Measurements from ENCODE around the gene PYY. TPM values are rescaled to one million over a fixed set of nuclear protein-coding genes. Genes with fewer than 3 reads are reported as not detected.
"Not testable (repeated sequence)": the region's sequence is repeated elsewhere in the genome, so short reads cannot be mapped to it uniquely, and the experiment has no call there.

PYY gene
- polyA plus RNA-seq = not detected

DNA sequence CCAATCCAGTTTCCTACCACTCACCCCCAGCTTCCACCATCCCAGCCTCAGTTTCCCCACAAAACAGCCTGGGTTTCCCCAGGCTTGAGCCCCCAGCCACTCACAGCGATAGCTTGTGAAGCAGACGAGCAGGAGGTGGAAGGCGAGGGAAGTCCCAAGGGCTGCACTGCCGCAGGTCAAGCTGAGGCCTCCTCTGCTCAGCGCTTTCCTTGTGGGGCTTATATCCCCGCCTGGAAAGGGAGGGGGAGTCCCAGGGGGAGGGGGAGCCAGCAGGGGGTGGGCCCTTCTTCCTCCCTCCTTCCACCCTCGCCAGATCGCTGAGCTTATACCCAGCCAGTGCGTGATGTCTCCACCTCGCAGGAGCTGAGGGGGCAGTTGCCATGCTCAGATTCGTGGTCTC is at the start of gene PYY:
TSS of gene PYY (minus strand) at position 195 of the 400 bp plus-strand sequence. CDS start 457 bp downstream, outside the sequence.
- Mint-ChIP-seq H3K4me3 (peak within 1 kb of the TSS in 3 of 5 donors; percentile 53 to 66 (median 53)), H3K36me3 (no peaks in the 10 kb centered on the region), H3K27ac (no peak within 1 kb of the TSS), H3K9me3 (no peaks in the 10 kb centered on the region), H3K27me3 (ENCODE audit: low read depth in 3 of 3) (peaks cover 9 to 16% (median 14%) of the 10 kb centered on the region in 3 donors), H3K4me1 (no peaks in the 10 kb centered on the region)
- no peak for DNase-seq

- Mint-ChIP-seq H3K9me3 (no peaks in the 10 kb centered on the region), H3K4me1 (peaks cover 13% of the 10 kb centered on the region in 2 donors), H3K27me3 (ENCODE audit: low read depth in 3 of 3) (peaks cover 7 to 13% (median 10%) of the 10 kb centered on the region in 3 donors), H3K36me3 (no peaks in the 10 kb centered on the region), H3K4me3 (no peak overlapping the region), H3K27ac (no peak overlapping the region)
- no peak for DNase-seq
These were observed 48.6 kb upstream of the PYY start for GRCh38 chr17:44002141-44002848.

GRCh38 chr17:44001461-44001920 is 47.8 kb upstream of the PYY start:
- Mint-ChIP-seq H3K9me3 (no peaks in the 10 kb centered on the region), H3K4me1 (peaks cover 6 to 8% of the 10 kb centered on the region in 2 donors), H3K4me3 (no peak overlapping the region), H3K27ac (no peak overlapping the region), H3K36me3 (no peaks in the 10 kb centered on the region), H3K27me3 (ENCODE audit: low read depth in 3 of 3) (peaks cover 8 to 15% (median 10%) of the 10 kb centered on the region in 3 donors)
- DNase-seq = no peak

GRCh38 chr17:44000871-44001460 is 47.2 kb upstream of the PYY start:
- no peak for DNase-seq
- H3K36me3 Mint-ChIP-seq = no peaks in the 10 kb centered on the region
- peaks cover 1 to 2% of the 10 kb centered on the region in 2 donors for H3K4me1 Mint-ChIP-seq
- H3K27ac Mint-ChIP-seq = no peak overlapping the region
- peaks cover 8 to 12% (median 11%) of the 10 kb centered on the region in 3 donors for H3K27me3 Mint-ChIP-seq (ENCODE audit: low read depth in 3 of 3)
- no peak overlapping the region for H3K4me3 Mint-ChIP-seq
- no peaks in the 10 kb centered on the region for H3K9me3 Mint-ChIP-seq

DNA sequence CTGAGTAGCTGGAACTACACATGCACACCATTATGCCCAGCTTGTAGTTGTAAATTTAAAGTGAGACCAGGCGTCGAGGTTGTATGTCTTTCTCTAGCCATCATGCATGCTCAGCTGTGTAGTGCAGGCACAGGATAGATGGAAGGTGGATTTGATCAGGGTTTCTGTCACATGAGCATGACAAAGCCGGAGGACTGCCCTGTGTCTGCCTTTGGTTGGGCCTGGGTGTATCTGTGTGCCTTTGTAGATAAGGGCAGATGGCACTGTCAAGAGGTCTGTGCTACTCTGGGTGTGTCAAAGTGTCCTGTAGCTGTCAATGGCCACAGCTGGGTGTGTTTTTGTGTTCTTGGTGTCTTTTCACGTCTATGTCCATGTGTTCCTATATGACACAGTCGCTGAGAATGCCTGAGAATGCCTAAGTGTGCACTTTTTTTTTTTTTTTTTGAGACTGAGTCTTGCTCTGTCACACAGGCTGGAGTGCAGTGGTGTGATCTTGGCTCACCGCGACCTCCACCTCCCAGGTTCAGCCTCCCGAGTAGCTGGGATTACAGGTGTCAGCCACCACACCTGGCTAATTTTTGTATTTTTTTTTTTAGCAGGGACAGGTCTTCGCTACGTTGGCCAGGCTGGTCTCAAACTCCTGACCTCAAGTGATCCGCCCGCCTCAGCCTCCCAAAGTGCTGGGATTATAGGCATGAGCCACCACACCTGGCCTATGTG is 46.6 kb upstream of the PYY start:
- Mint-ChIP-seq H3K27me3 (ENCODE audit: low read depth in 3 of 3) (peaks cover 10 to 13% (median 11%) of the 10 kb centered on the region in 3 donors), H3K36me3 (no peaks in the 10 kb centered on the region), H3K4me3 (no peak overlapping the region), H3K4me1 (peaks cover 0 to 2% of the 10 kb centered on the region in 2 donors), H3K9me3 (no peaks in the 10 kb centered on the region), H3K27ac (no peak overlapping the region)
- no peak for DNase-seq

GRCh38 chr17:43999024-43999423 is 45.3 kb upstream of the PYY start:
- DNase-seq = no peak
- H3K27ac Mint-ChIP-seq = no peak overlapping the region

GRCh38 chr17:43998552-43998951 is 44.8 kb upstream of the PYY start:
- Mint-ChIP-seq H3K27me3 (ENCODE audit: low read depth in 3 of 3) (peaks cover 11 to 20% (median 13%) of the 10 kb centered on the region in 3 donors), H3K4me3 (no peak overlapping the region), H3K4me1 (no peaks in the 10 kb centered on the region), H3K36me3 (no peaks in the 10 kb centered on the region), H3K9me3 (no peaks in the 10 kb centered on the region), H3K27ac (no peak overlapping the region)
- no peak for DNase-seq

More at GRCh38 chr17:43999024-43999423, 45.3 kb upstream of the PYY start:
- Mint-ChIP-seq H3K27me3 (ENCODE audit: low read depth in 3 of 3) (peaks cover 11 to 18% (median 13%) of the 10 kb centered on the region in 3 donors), H3K36me3 (no peaks in the 10 kb centered on the region), H3K4me1 (no peaks in the 10 kb centered on the region), H3K4me3 (no peak overlapping the region), H3K9me3 (no peaks in the 10 kb centered on the region)

- H3K4me3 Mint-ChIP-seq, H3K27ac Mint-ChIP-seq, H3K9me3 Mint-ChIP-seq, DNase-seq, H3K36me3 Mint-ChIP-seq, H3K4me1 Mint-ChIP-seq: not testable (repeated sequence)
- peaks cover 12 to 18% (median 13%) of the 10 kb centered on the region in 3 donors for H3K27me3 Mint-ChIP-seq (ENCODE audit: low read depth in 3 of 3)
These were observed 43.4 kb upstream of the PYY start for GRCh38 chr17:43997180-43997579.

- Mint-ChIP-seq H3K27ac (no peak overlapping the region), H3K9me3 (no peaks in the 10 kb centered on the region), H3K36me3 (no peaks in the 10 kb centered on the region), H3K4me1 (no peaks in the 10 kb centered on the region), H3K27me3 (ENCODE audit: low read depth in 3 of 3) (peaks cover 7 to 18% (median 13%) of the 10 kb centered on the region in 3 donors), H3K4me3 (no peak overlapping the region)
- DNase-seq = no peak
These were observed 41.4 kb upstream of the PYY start for GRCh38 chr17:43995150-43995471.

DNA sequence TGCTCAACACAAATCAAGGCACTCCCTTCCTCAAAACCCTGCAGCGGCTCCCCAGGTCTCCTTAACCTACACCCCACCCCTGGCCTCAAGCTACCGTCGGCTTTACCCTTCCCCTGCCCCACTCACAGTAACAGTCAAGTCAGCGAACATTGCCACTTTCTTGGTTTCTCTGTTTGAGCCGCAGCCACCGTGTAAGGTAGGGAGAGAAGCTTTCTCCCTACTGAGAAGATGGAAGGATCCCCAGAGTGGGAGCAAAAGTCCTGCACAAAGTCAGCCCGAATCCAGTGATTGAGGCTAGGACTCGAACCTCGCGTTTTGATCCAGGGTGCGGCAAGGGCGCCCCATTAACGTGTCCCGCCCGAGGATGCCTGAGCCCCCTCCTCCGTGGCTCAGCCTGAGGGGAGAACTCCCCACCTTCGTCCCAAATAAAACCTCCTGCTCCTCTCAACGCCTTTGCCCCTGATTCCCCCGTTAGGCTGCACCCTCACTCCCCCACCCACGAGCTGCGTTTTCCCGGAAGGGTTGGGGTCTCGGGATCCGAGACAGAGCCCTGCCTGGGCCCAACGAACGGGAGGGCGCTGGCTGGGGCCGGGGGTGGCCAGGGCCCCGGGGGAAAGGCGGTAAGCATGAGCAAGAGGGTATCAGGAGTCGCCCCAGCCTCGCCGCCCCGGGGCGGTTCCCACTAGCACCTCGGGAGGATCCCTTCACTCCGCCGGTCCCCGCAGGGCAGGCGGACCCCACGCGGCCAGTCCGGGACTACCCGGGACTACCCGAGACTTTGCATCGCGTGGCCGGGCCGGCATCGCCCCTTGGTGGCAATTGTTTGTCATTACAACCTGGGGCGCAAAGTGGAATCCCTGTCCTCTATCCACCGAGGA is 40.8 kb upstream of the PYY start:
- Mint-ChIP-seq H3K27me3 (ENCODE audit: low read depth in 3 of 3) (peaks cover 7 to 12% (median 12%) of the 10 kb centered on the region in 3 donors), H3K9me3 (no peaks in the 10 kb centered on the region), H3K4me1 (no peaks in the 10 kb centered on the region), H3K27ac (no peak overlapping the region), H3K4me3 (no peak overlapping the region), H3K36me3 (no peaks in the 10 kb centered on the region)
- peak; percentile 30 to 42 (median 39) for DNase-seq

GRCh38 chr17:43992641-43993040 is 38.9 kb upstream of the PYY start:
- Mint-ChIP-seq H3K27ac (no peak overlapping the region), H3K9me3 (no peaks in the 10 kb centered on the region), H3K27me3 (ENCODE audit: low read depth in 3 of 3) (peaks cover 6 to 15% (median 7%) of the 10 kb centered on the region in 3 donors), H3K4me1 (no peaks in the 10 kb centered on the region), H3K4me3 (no peak overlapping the region), H3K36me3 (no peaks in the 10 kb centered on the region)
- DNase-seq = no peak

- Mint-ChIP-seq H3K27me3 (ENCODE audit: low read depth in 3 of 3) (peaks cover 4 to 22% (median 8%) of the 10 kb centered on the region in 3 donors), H3K27ac (no peak overlapping the region), H3K36me3 (no peaks in the 10 kb centered on the region), H3K4me3 (no peak overlapping the region), H3K9me3 (no peaks in the 10 kb centered on the region), H3K4me1 (no peaks in the 10 kb centered on the region)
- no peak for DNase-seq
These were observed 34.6 kb upstream of the PYY start for GRCh38 chr17:43988301-43988700.
